ENCODE results near the gene KNCN.

Gene KNCN

DNA sequence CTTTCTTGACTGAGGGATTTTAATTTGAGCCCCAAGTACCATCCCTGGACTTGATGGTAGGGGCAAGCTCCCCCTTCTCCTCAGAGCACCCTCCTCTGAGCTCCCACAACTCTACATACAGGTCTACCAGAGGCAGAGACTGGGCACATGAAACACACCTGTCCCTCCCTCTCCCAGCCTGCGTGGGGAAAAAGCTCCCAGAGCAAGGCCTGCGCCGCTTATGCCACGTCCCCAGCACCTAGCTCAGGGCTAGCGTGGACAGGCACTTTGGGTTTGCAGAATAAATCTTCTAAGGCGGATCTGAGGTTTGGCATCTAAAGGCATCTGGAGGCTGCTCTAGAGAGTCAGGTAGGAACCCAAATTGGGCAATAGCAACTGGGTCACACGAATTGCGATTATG is 7.5 kb upstream of the KNCN start:
- TF ChIP-seq, protein P1, sequence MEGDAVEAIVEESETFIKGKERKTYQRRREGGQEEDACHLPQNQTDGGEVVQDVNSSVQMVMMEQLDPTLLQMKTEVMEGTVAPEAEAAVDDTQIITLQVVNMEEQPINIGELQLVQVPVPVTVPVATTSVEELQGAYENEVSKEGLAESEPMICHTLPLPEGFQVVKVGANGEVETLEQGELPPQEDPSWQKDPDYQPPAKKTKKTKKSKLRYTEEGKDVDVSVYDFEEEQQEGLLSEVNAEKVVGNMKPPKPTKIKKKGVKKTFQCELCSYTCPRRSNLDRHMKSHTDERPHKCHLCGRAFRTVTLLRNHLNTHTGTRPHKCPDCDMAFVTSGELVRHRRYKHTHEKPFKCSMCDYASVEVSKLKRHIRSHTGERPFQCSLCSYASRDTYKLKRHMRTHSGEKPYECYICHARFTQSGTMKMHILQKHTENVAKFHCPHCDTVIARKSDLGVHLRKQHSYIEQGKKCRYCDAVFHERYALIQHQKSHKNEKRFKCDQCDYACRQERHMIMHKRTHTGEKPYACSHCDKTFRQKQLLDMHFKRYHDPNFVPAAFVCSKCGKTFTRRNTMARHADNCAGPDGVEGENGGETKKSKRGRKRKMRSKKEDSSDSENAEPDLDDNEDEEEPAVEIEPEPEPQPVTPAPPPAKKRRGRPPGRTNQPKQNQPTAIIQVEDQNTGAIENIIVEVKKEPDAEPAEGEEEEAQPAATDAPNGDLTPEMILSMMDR (IDR thresholded peaks at IDR 0.05; ENCODE audit: low read depth, low read length) = no peak
- no peak for DNase-seq (ENCODE audit: low read depth, low spot score)
- in situ Hi-C loops (cut with HindIII; ENCODE audit: low sequenced_read_pairs) = no loop called here
- H3K4me3 ChIP-seq (ENCODE audit: low read depth, low read length) = no peak overlapping the region

DNA sequence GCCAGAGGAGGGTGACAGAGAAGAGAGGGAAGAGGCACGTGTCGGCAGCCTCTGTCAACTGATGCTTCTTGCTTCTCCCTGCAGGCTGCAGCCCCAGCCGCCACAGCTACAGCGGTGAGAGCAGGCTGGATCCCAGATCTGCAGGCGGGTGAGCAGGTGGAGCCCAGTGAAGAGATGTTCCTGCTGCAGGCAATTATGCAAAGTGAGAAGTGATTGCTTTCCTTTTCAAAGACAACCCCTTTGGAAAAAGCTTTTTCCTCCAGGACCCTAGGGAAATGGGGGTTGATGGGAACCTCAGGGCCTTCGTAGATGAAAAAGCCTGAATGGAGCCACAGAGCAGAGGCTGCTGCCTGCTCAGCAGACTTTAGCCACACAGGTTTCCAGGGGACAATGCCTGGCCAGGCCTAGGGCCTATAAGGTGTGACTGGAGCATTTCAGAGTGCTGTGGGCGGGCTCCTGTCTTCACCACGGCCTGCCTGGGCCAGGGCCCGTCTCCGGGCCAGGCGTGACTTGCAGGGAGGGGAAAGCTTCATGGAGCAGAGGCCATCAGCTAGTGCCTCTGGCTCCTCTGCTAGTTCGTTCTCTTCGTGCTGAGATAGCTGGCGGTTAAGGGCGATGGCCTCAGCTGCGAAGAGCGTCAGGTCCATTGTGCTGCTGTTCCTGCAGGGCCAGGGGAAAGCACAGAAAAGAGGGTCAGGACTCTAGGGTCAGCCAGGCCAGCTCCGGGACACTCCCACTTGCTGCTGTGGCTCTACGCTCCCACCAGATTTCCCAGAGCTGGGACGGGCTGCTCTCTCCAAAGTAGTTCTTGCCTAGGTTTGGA is 6.9 kb upstream of the KNCN start:
- no peak overlapping the region for H3K4me3 ChIP-seq (ENCODE audit: low read depth, low read length)
- in situ Hi-C loops (cut with HindIII; ENCODE audit: low sequenced_read_pairs) = no loop called here
- no peak for DNase-seq (ENCODE audit: low read depth, low spot score)
- TF ChIP-seq, protein P1 (IDR thresholded peaks at IDR 0.05; ENCODE audit: low read depth, low read length) = no peak

DNA sequence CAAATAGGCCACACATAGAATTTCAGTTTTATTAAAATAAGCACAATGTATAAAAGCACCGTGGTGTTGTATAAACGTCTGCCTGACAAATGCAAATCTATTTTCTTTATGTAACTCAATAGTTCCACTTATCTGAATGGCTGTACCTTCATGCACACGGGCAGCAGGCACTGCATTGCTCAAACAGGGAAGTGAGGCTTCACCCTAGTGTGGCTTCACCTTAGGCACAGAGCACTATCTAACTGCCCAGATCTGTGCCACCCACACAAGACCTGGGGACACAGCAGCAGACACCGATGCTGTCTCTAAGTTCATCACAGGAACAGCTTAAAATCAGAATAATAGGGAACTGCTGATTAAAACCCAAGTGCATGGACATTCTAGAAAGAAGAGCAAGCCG is 6.0 kb upstream of the KNCN start:
- no peak for DNase-seq (ENCODE audit: low read depth, low spot score)
- TF ChIP-seq, protein P1 (IDR thresholded peaks at IDR 0.05; ENCODE audit: low read depth, low read length) = no peak
- H3K4me3 ChIP-seq (ENCODE audit: low read depth, low read length) = no peak overlapping the region
- in situ Hi-C loops (cut with HindIII; ENCODE audit: low sequenced_read_pairs) = no loop called here

DNA sequence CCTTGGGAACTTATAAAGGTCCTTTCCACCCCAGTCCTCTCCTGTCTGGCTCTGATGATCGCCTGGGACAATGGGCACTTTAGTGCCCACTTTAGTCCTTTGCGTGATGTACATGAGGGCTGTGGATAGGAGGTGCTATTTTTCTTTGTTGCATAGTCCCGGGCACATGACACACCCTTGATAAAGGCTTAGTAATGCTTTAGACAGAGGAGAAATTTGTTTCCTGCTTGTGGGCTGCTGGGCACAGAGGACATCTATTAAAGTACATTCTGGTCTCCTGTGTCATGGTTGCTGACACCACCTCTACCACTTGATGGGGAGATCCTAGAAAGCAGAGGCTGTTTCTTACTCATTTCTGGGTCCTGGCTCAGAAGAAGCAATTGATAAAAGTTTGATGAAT is 5.4 kb upstream of the KNCN start:
- TF ChIP-seq, protein P1 (IDR thresholded peaks at IDR 0.05; ENCODE audit: low read depth, low read length) = no peak
- in situ Hi-C loops (cut with HindIII; ENCODE audit: low sequenced_read_pairs) = no loop called here
- DNase-seq (ENCODE audit: low read depth, low spot score) = peak; percentile 42

DNA sequence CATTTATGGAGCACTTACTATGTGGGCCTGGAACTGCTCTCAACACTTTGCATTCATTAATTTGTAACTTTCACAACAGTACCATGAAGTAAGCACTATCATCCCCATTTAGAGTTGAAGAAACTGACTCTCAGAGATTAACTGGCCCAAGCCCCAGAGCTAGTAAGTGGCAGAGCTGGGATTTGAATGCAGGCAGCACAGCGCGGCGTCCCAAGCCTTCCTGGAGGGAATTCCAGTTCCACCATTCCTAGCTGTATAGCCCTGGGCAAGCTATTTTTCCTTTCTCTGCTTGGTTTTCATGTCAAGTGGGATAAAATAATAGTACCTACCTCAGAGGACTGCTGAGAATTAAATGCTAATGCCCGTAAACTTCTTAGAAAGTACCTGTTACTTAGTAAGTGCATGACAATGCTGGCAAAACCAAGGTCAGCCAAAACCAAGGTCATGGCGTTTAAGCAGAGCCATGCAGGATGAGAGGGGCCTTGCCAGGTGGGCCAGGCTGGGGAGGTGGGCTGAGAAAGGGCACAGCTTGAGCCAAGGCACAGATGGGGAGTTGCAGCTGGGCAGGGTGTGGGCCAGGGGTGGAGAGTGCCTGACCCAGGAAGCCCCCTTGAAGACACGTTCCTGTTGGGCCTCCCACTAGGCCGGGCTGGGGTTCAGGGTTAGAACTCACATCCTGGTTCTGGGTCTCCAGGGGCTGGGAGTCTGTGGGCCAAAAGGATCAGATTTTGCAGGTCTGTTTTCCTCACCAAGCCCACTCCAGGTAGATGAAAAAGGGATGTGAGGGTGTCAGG is 4.6 kb upstream of the KNCN start:
- in situ Hi-C loops (cut with HindIII; ENCODE audit: low sequenced_read_pairs) = no loop called here
- DNase-seq (ENCODE audit: low read depth, low spot score) = no peak
- TF ChIP-seq, protein P1 (IDR thresholded peaks at IDR 0.05; ENCODE audit: low read depth, low read length) = no peak
- no peak overlapping the region for H3K4me3 ChIP-seq (ENCODE audit: low read depth, low read length)

More for the DNA sequence above, 5.4 kb upstream of the KNCN start:
- no peak overlapping the region for H3K4me3 ChIP-seq (ENCODE audit: low read depth, low read length)

DNA sequence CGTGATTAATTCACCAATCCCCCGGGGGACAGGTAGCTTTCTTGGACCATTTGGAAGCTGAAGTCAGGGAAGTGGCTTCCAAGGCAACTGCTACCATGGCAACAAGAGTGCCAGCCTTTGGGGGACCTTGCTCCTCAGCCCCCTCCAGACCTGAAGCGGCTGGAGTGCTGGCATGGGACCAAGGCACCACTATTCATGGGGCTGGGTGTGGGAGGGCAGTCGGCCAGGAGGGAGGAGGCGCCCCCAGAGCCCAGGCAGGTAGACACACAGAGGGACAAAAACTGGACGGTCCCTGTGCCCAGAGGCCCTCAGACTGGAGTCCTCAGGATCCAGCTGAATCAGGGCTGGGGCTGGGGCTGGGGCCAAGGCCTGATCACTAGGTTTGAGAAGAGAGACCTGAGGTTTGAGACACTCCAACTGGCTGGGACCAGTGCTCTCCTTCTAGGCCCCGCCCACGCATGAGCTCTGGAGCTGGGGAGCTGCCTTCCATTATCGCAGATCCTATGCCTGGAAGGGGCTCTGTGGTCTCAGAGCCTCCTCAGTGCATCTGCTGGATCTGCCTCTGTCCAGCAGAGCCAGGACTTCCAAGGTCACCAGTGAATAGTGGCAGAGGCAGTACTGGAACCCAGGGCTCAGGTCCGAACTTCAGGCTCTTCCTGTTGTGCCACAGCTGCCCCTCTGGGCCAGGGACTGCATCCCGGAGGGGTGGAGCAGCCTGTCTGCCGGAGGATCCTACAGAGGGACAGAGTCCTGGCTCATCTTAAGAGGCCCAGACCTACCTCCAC is 3.3 kb upstream of the KNCN start:
- no peak for DNase-seq (ENCODE audit: low read depth, low spot score)
- in situ Hi-C loops (cut with HindIII; ENCODE audit: low sequenced_read_pairs) = no loop called here
- TF ChIP-seq, protein P1 (IDR thresholded peaks at IDR 0.05; ENCODE audit: low read depth, low read length) = no peak
- no peak overlapping the region for H3K4me3 ChIP-seq (ENCODE audit: low read depth, low read length)

Measured in astrocyte of the spinal cord (primary cell).